SK-N-SH (cell line): ENCODE results near the gene ANKS6. TPM values are rescaled to one million over a fixed set of nuclear protein-coding genes. Genes with fewer than 3 reads are reported as not detected.

Experiments
- CTCF ChIA-PET: fragments of 300-600, 350-600 bp; formaldehyde crosslinking; extraction: SDS; loops from one replicate; lab custom pipeline; 2021; lab: Yijun Ruan, JAX
- POLR2A ChIA-PET: fragments of 350-600 bp; sonication (Branson Sonifier 250); formaldehyde crosslinking; extraction: SDS; loops from one replicate; lab custom pipeline; 2020; ENCODE audit warnings: antibody characterized with exemption, inconsistent platforms; lab: Yijun Ruan, JAX
- DNase-seq: peaks from one replicate; pipeline ENCODE4 v3.0.0; 2012
- H2AFZ ChIP-seq: fragments of 200-600 bp; sonication (generic); 2 replicates; pipeline ENCODE4 v1.8.1; 2016; ENCODE audit warnings: antibody characterized with exemption, mild to moderate bottlenecking, low read depth
- H3F3A ChIP-seq: fragments of 200-600 bp; sonication (generic); replicated peaks from 2 replicates; pipeline ENCODE3; 2016; ENCODE audit warnings: antibody characterized with exemption, mild to moderate bottlenecking; ENCODE audit not compliant: insufficient read depth
- H3K27ac ChIP-seq, 2 experiments: fragments of 200-500 bp in 1 of 2; fragments of 200-600 bp in 1 of 2; sonication (Bioruptor generic) in 1 of 2; sonication (generic), shearing (Covaris generic) in 1 of 2; 2 replicates each; pipeline versions ENCODE4 v1.5.1 to v1.6.1; 2014 to 2016; ENCODE audit warnings: low read depth in 2 of 2, inconsistent platforms in 1 of 2, low read length in 1 of 2, mild to moderate bottlenecking in 1 of 2, mixed read lengths in 1 of 2
- H3K27me3 ChIP-seq: fragments of 200-600 bp; sonication (generic), shearing (Covaris generic); 2 replicates; pipeline ENCODE4 v1.6.1; 2016; ENCODE audit warnings: mixed run types; ENCODE audit not compliant: insufficient read depth
- H3K36me3 ChIP-seq, 2 experiments: fragments of 200-500 bp in 1 of 2; fragments of 200-600 bp in 1 of 2; sonication (Bioruptor generic) in 1 of 2; sonication (generic) in 1 of 2; replicated peaks in 1 of 2; 2 replicates each; pipeline versions ENCODE3 to v1.5.1; 2014 to 2016; ENCODE audit warnings: low read length in 1 of 2, mild to moderate bottlenecking in 1 of 2; ENCODE audit not compliant: insufficient read depth in 2 of 2, control insufficient read depth in 1 of 2
- H3K4me1 ChIP-seq, 2 experiments: fragments of 200-500 bp in 1 of 2; fragments of 200-600 bp in 1 of 2; sonication (Bioruptor generic) in 1 of 2; sonication (generic), shearing (Covaris generic) in 1 of 2; 2 replicates each; pipeline versions ENCODE4 v1.5.1 to v1.6.1; 2014 to 2016; ENCODE audit warnings: low read depth in 1 of 2, low read length in 1 of 2, mixed run types in 1 of 2; ENCODE audit not compliant: insufficient read depth in 2 of 2, control insufficient read depth in 1 of 2
- H3K4me2 ChIP-seq: fragments of 200-600 bp; sonication (generic), shearing (Covaris generic); 2 replicates; pipeline ENCODE4 v1.6.1; 2017; ENCODE audit warnings: mixed run types
- H3K4me3 ChIP-seq, 2 experiments: fragments of 200-500 bp in 1 of 2; fragments of 200-600 bp in 1 of 2; sonication (Bioruptor generic) in 1 of 2; sonication (generic), shearing (Covaris generic) in 1 of 2; 2 replicates each; pipeline versions ENCODE4 v1.5.1 to v1.8.1; 2014 to 2016; ENCODE audit warnings: low read depth in 2 of 2, inconsistent platforms in 1 of 2, low read length in 1 of 2, mild to moderate bottlenecking in 1 of 2, mixed read lengths in 1 of 2, moderate library complexity in 1 of 2
- H3K79me2 ChIP-seq: fragments of 200-600 bp; sonication (generic); 2 replicates; pipeline ENCODE4 v1.8.1; 2017; ENCODE audit warnings: mild to moderate bottlenecking; ENCODE audit not compliant: insufficient read depth
- H3K9ac ChIP-seq: fragments of 200-600 bp; sonication (generic); 2 replicates; pipeline ENCODE4 v1.6.1; 2017; ENCODE audit warnings: mixed run types
- H3K9me2 ChIP-seq: fragments of 200-600 bp; sonication (generic); 2 replicates; pipeline ENCODE4 v1.6.1; 2017; ENCODE audit warnings: mixed run types
- H3K9me3 ChIP-seq: fragments of 200-600 bp; sonication (generic); 2 replicates; pipeline ENCODE4 v1.6.1; 2017; ENCODE audit warnings: mixed run types, mild to moderate bottlenecking, moderate library complexity
- H4K20me1 ChIP-seq: fragments of 200-600 bp; sonication (generic); 2 replicates; pipeline ENCODE4 v1.6.1; 2017; ENCODE audit warnings: mild to moderate bottlenecking, mixed run types; ENCODE audit not compliant: insufficient read depth
- EP300 ChIP-seq, 2 experiments: IDR thresholded peaks; 2 replicates each; pipeline versions ENCODE4 v1.4.0 to v1.6.1; 2012; ENCODE audit warnings: borderline replicate concordance in 1 of 2, low read depth in 1 of 2, low read length in 1 of 2
- FOSL2 ChIP-seq: IDR thresholded peaks from 2 replicates; pipeline ENCODE4 v1.4.0; 2012; ENCODE audit warnings: low read depth, mild to moderate bottlenecking, moderate library complexity, borderline replicate concordance
- GATA2 ChIP-seq: sonication (generic); formaldehyde crosslinking; IDR thresholded peaks from 2 replicates; pipeline ENCODE4 v1.5.0; 2020; ENCODE audit warnings: mild to moderate bottlenecking, missing genetic modification reagents
- JUND ChIP-seq: IDR thresholded peaks from 2 replicates; pipeline ENCODE4 v1.4.0; 2012
- RAD21 ChIP-seq: IDR thresholded peaks from 2 replicates; pipeline ENCODE4 v1.6.1; 2012; ENCODE audit warnings: mild to moderate bottlenecking, low read length
- RCOR1 ChIP-seq: fragments of 150-350 bp; IDR thresholded peaks from 2 replicates; pipeline ENCODE4 v1.6.1; 2017; ENCODE audit warnings: antibody characterized with exemption, low read length
- WGBS: methylation state at CpG from one replicate; pipeline ENCODE4 v1.1.6; 2017; ENCODE audit warnings: low lambda C conversion rate; 5-methylcytosine and 5-hydroxymethylcytosine counted together
- polyA plus RNA-seq, 3 experiments: library from polyadenylated mRNA; depleted of rRNA; stranded (reverse); fragments of >200 nt; gene quantifications; 2 replicates each; pipeline ENCODE4 v1.2.3, GENCODE V29; 2012
- TF ChIP-seq, protein P1 (sequence below): fragments of 150-350 bp; IDR thresholded peaks from 2 replicates; pipeline ENCODE4 v1.6.1; 2016; ENCODE audit warnings: mild to moderate bottlenecking, low read depth, low read length

ANKS6 gene
- polyA plus RNA-seq, 1 of the 3 experiments (the other 2 are of a cell fraction): 29.3 TPM

DNA sequence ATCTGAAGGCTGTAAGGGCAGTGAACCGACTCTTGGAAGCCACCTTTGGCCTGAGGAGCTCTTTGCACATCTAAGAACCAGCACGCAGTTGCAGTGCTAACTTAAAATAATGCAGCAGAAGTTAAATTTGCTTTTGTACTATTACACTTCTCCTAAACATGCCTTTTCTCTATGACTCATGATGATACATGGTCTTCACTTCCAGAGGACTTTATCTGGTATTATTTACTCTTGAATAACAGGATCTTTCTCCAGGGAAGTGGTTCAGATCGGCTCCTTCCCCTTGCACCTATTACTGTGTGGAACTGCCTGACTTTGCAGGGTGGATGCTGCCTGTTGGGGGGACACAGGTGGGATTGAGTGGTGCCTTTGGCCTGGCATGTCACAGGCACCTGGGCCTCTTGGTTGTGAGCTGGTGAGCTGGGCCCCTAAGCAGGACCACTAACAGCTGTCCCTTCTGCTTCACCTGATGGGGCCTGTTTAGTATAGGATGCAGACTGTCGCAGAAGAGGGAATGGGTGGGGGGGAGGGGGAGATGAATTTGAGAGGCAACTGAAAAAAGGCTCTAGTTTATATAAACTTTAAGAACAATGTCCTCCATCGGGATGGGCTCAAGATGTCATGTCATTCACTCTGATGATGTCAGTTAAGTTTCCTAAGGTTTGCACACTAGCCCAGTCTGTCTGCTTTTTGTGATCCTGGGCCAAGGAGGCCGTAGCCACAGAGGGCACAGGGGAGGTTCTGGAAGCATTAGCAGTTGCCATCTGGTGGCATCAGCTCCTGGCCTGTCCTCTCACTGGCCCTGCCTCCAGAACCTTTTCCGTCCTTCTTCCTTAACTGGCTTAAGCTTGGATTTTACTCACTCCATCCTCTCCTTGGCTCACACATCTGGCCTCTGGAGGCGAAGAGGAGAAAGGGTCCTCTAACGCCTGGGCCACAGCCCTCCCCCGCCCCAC is 53.8 kb downstream of the ANKS6 start:
- Histone ChIP-seq H3K36me3 (peaks cover 22 to 26% of the 10 kb centered on the region in 2 experiments), H3K4me3 (no peak overlapping the region), H3K27me3 (no peaks in the 10 kb centered on the region), H3F3A (peaks cover 5% of the 10 kb centered on the region), H2AFZ (no peak overlapping the region), H3K4me2 (0 out of 2 replicates have a peak overlapping the region, but pooled peaks have one; percentile 28), H3K79me2 (no peaks in the 10 kb centered on the region), H3K9me3 (no peaks in the 10 kb centered on the region; the same call in 1 of the 2 replicates), H3K9ac (no peak overlapping the region), H3K4me1 (peaks cover 8 to 11% of the 10 kb centered on the region in 2 experiments; a peak in 3 of 4 replicates), H4K20me1 (peaks cover 6% of the 10 kb centered on the region; the same call in 1 of the 2 replicates), H3K9me2 (no peaks in the 10 kb centered on the region), H3K27ac (no peak overlapping the region; a peak in 1 of 4 replicates)
- ChIA-PET POLR2A (no interaction called here), CTCF (interaction anchor here (1.8 to 2.1 kb wide), 2 partner anchors 33 to 427 kb away, joined by 9 read pairs; no protein-coding TSS in a partner anchor)
- DNase-seq: no peak
- 80% methylated on average over 9 of the region's 10 CpGs for WGBS
- no peak for TF ChIP-seq RAD21
- TF ChIP-seq FOSL2: peak; percentile 58; the same call in 1 of the 2 replicates
- TF ChIP-seq JUND: 0 out of 2 replicates have a peak, but pooled peaks have one; percentile 10

DNA sequence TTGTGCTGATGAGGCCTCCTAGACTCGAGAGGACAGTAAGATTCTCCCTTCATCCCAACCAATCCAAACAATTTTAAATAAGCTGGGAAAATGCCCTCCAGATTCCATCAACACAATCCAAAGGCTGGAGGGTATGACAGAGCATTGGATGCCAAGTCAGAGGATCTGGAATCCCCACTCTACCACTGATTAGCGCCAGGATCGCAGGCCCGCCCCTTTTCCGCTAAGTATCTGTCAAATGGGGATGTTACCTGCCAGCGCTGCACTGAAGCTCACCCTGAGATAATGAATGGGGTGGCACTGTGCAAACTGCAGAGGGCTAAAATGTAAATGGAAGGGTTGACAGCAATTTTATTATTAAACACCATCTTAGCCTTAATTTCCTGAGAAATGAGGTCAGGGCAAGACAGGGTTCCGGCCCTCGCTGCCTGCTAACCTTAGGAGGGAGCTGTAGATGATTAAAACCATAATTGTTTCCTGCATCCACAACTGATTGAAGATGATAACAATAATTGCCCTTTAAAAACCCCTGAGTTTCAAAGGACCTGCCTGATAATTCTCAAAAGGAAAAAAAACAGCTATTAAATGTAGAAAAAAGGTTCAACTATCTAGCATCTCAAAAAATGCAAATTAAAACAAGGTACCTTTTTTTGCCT is 56.0 kb downstream of the ANKS6 start:
- Histone ChIP-seq H3K27ac (peak overlapping the region in 1 of 2 experiments; percentile 34; a peak in 1 of 4 replicates), H3K9me2 (no peaks in the 10 kb centered on the region), H3K36me3 (peaks cover 18 to 24% of the 10 kb centered on the region in 2 experiments), H3K9ac (no peak overlapping the region), H2AFZ (no peak overlapping the region), H3K4me2 (no peak overlapping the region), H3K9me3 (no peaks in the 10 kb centered on the region; the same call in 1 of the 2 replicates), H3K79me2 (no peaks in the 10 kb centered on the region), H4K20me1 (peaks cover 6% of the 10 kb centered on the region; the same call in 1 of the 2 replicates), H3K4me1 (peaks cover 8 to 24% of the 10 kb centered on the region in 2 experiments; a peak in 3 of 4 replicates), H3K4me3 (no peak overlapping the region), H3F3A (peaks cover 5% of the 10 kb centered on the region), H3K27me3 (no peaks in the 10 kb centered on the region)
- peak; percentile 69 for DNase-seq
- peak in 1 of 2 experiments; percentile 42; a peak in 1 of 4 replicates for TF ChIP-seq EP300 (IDR thresholded peaks at IDR 0.05; ENCODE audit: borderline replicate concordance in 1 of 2, low read depth in 1 of 2, low read length in 1 of 2)
- peak; percentile 2; the same call in 1 of the 2 replicates for TF ChIP-seq RCOR1
- TF ChIP-seq, protein P1, sequence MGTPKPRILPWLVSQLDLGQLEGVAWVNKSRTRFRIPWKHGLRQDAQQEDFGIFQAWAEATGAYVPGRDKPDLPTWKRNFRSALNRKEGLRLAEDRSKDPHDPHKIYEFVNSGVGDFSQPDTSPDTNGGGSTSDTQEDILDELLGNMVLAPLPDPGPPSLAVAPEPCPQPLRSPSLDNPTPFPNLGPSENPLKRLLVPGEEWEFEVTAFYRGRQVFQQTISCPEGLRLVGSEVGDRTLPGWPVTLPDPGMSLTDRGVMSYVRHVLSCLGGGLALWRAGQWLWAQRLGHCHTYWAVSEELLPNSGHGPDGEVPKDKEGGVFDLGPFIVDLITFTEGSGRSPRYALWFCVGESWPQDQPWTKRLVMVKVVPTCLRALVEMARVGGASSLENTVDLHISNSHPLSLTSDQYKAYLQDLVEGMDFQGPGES: no peak
- peak; percentile 45; the same call in 1 of the 2 replicates for TF ChIP-seq GATA2 (CRISPR knock-in tag)
- ChIA-PET POLR2A (no interaction called here), CTCF (interaction anchor here (0.7 to 2.1 kb wide), 6 partner anchors 16 to 424 kb away, joined by 3 to 10 read pairs (median 6); no protein-coding TSS in a partner anchor)
- WGBS: 81% methylated on average over 8 of the region's 8 CpGs
